IMR-90 (cell line): ENCODE results near the gene NADSYN1. TPM values are rescaled to one million over a fixed set of nuclear protein-coding genes. Genes with fewer than 3 reads are reported as not detected.
"Not testable (repeated sequence)": the region's sequence is repeated elsewhere in the genome, so short reads cannot be mapped to it uniquely, and the experiment has no call there.

ENCODE experiments used
- ATAC-seq: fragments of 200-7000 bp; cut with Tn5 transposase; 2 replicates; pipeline ENCODE4 v1.9.1; 2020; ENCODE audit warnings: low read depth, mild to moderate bottlenecking, moderate library complexity
- BruUV-seq: library from RNA; stranded (reverse); fragments of 400-500 nt; replicated peaks from 2 replicates; lab custom pipeline; 2021; lab: Mats Ljungman, UMichigan
- CTCF ChIA-PET: fragments of 300-600 bp; formaldehyde crosslinking; extraction: SDS; loops from one replicate; lab custom pipeline; 2021; ENCODE audit warnings: antibody characterized with exemption; lab: Yijun Ruan, JAX
- POLR2A ChIA-PET: fragments of 300-600 bp; sonication (Branson Sonifier 250); formaldehyde crosslinking; loops from one replicate; lab custom pipeline; 2022; ENCODE audit warnings: antibody characterized with exemption; ENCODE audit not compliant: unreplicated experiment; lab: Charles Lee
- DNase-seq: peaks from one replicate; pipeline ENCODE4 v3.0.0; 2013
- H2AFZ ChIP-seq: replicated peaks from 2 replicates; pipeline ENCODE3; 2013; ENCODE audit warnings: low read length, mild to moderate bottlenecking; ENCODE audit not compliant: poor library complexity
- H2AK5ac ChIP-seq: 2 replicates; pipeline ENCODE4 v1.6.1; 2013; ENCODE audit warnings: low read depth, low read length, inconsistent platforms
- H2AK9ac ChIP-seq: replicated peaks from 2 replicates; pipeline ENCODE3; 2013; ENCODE audit warnings: mild to moderate bottlenecking, low read depth, low read length, moderate library complexity; ENCODE audit not compliant: poor library complexity
- H2BK120ac ChIP-seq: 2 replicates; pipeline ENCODE4 v1.6.1; 2013; ENCODE audit warnings: low read depth, low read length, inconsistent platforms
- H2BK15ac ChIP-seq: 3 replicates; pipeline ENCODE4 v1.6.1; 2013; ENCODE audit warnings: low read depth, low read length, inconsistent platforms
- H2BK20ac ChIP-seq: 2 replicates; pipeline ENCODE4 v1.6.1; 2013; ENCODE audit warnings: low read depth, mild to moderate bottlenecking, inconsistent platforms, low read length, moderate library complexity
- H2BK5ac ChIP-seq: 2 replicates; pipeline ENCODE4 v1.6.1; 2013; ENCODE audit warnings: mild to moderate bottlenecking, low read depth, low read length, inconsistent platforms; ENCODE audit not compliant: poor library complexity, severe bottlenecking
- H3K14ac ChIP-seq: replicated peaks from 2 replicates; pipeline ENCODE4 v1.6.1; 2013; ENCODE audit warnings: low read depth, low read length, inconsistent platforms
- H3K18ac ChIP-seq: 2 replicates; pipeline ENCODE4 v1.6.1; 2013; ENCODE audit warnings: low read depth, low read length, control low read depth
- H3K23ac ChIP-seq: 2 replicates; pipeline ENCODE4 v1.6.1; 2013; ENCODE audit warnings: low read depth, low read length, inconsistent platforms
- H3K27ac ChIP-seq: 2 replicates; pipeline ENCODE4 v1.5.1; 2013; ENCODE audit warnings: mild to moderate bottlenecking, control low read depth, low read length; ENCODE audit not compliant: insufficient read depth
- H3K27me3 ChIP-seq: 2 replicates; pipeline ENCODE4 v1.6.1; 2013; ENCODE audit warnings: low read length; ENCODE audit not compliant: control insufficient read depth, insufficient read depth
- H3K36me3 ChIP-seq: 2 replicates; pipeline ENCODE4 v1.6.1; 2013; ENCODE audit warnings: low read length, mixed read lengths; ENCODE audit not compliant: control insufficient read depth, insufficient read depth
- H3K4ac ChIP-seq: 2 replicates; pipeline ENCODE4 v1.6.1; 2013; ENCODE audit warnings: low read depth, low read length, inconsistent platforms
- H3K4me1 ChIP-seq: 2 replicates; pipeline ENCODE4 v1.6.1; 2013; ENCODE audit warnings: low read length, mixed read lengths; ENCODE audit not compliant: control insufficient read depth, insufficient read depth
- H3K4me2 ChIP-seq: 2 replicates; pipeline ENCODE4 v1.6.1; 2013; ENCODE audit warnings: low read depth, mild to moderate bottlenecking, control low read depth, low read length, moderate library complexity
- H3K4me3 ChIP-seq: 2 replicates; pipeline ENCODE4 v1.5.1; 2013; ENCODE audit warnings: low read depth, mild to moderate bottlenecking, control low read depth, low read length, moderate library complexity; ENCODE audit not compliant: insufficient read depth
- H3K56ac ChIP-seq: 2 replicates; pipeline ENCODE4 v1.6.1; 2013; ENCODE audit warnings: low read length, inconsistent platforms; ENCODE audit not compliant: insufficient read depth; ENCODE audit errors: extremely low read depth
- H3K79me1 ChIP-seq, 2 experiments: 2 replicates each; pipeline ENCODE4 v1.6.1; 2013; ENCODE audit warnings: low read length in 2 of 2, inconsistent platforms in 1 of 2, low read depth in 1 of 2
- H3K9ac ChIP-seq: 2 replicates; pipeline ENCODE4 v1.6.1; 2013; ENCODE audit warnings: low read depth, low read length, control low read depth
- H3K9me1 ChIP-seq: 2 replicates; pipeline ENCODE4 v1.6.1; 2013; ENCODE audit warnings: low read length, inconsistent platforms; ENCODE audit not compliant: insufficient read depth
- H3K9me3 ChIP-seq: 2 replicates; pipeline ENCODE4 v1.6.1; 2013; ENCODE audit warnings: low read length; ENCODE audit not compliant: control insufficient read depth, insufficient read depth
- H4K20me1 ChIP-seq: 2 replicates; pipeline ENCODE4 v1.6.1; 2013; ENCODE audit warnings: low read length, inconsistent platforms; ENCODE audit not compliant: insufficient read depth
- H4K5ac ChIP-seq: 2 replicates; pipeline ENCODE4 v1.6.1; 2013; ENCODE audit warnings: mild to moderate bottlenecking, low read depth, low read length, control low read depth
- H4K8ac ChIP-seq, 2 experiments: 2 replicates each; pipeline ENCODE4 v1.6.1; 2013; ENCODE audit warnings: low read depth in 2 of 2, low read length in 2 of 2, control low read depth in 1 of 2, inconsistent platforms in 1 of 2
- H4K91ac ChIP-seq: 2 replicates; pipeline ENCODE4 v1.6.1; 2013; ENCODE audit warnings: low read depth, low read length, inconsistent platforms; ENCODE audit not compliant: insufficient read depth
- WGBS, 2 experiments: methylation state at CpG; one replicate each; pipeline versions ENCODE4 v1.1.5 to v1.1.7; 2013; ENCODE audit warnings: missing lambda C conversion rate in 2 of 2; ENCODE audit not compliant: insufficient read length in 1 of 2; ENCODE audit errors: extremely low coverage in 2 of 2; 5-methylcytosine and 5-hydroxymethylcytosine counted together
- dilution Hi-C: fragments of 300-500 bp; cut with HindIII; formaldehyde crosslinking; loops from one replicate; pipeline ENCODE4 v1.14.3; 2018; ENCODE audit warnings: low sequenced_read_pairs; ENCODE audit not compliant: unreplicated experiment
- in situ Hi-C: fragments of 300-500 bp; cut with MboI; formaldehyde crosslinking; loops from 3 replicates; pipeline ENCODE4 v1.14.3; 2019; ENCODE audit warnings: low sequenced_read_pairs, inconsistent platforms, mixed read lengths
- intact Hi-C: fragments of 100-400 bp; cut with micrococcal nuclease; formaldehyde crosslinking; loops from 2 replicates; pipeline ENCODE4 v1.10.0; 2022
- polyA plus RNA-seq, 3 experiments: library from polyadenylated mRNA; depleted of rRNA; stranded (reverse); fragments of >200 nt; gene quantifications; 2 replicates each; pipeline ENCODE4 v1.2.3, GENCODE V29; 2012; ENCODE audit warnings: low replicate concordance in 1 of 3
- total RNA-seq: library from RNA; depleted of rRNA; stranded (reverse); fragments of >200 nt; gene quantifications from 2 replicates; pipeline ENCODE4 v1.2.3, GENCODE V29; 2012

Gene NADSYN1
- total and polyA plus RNA-seq, 2 of the 4 experiments (the other 2 are of a cell fraction) = 69.5 to 70.4 TPM

GRCh38 chr11:71526796-71527575, 74.0 kb downstream of the NADSYN1 start, which contains the start of gene KRTAP5-7:
Gene KRTAP5-7, plus strand, starts transcription at chr11:71527267. Its CDS starts 34 bp downstream, at chr11:71527301.
- H3K27ac ChIP-seq, H3K9me1 ChIP-seq, H3K4me3 ChIP-seq, H2BK120ac ChIP-seq, BruUV-seq, DNase-seq, H3K9ac ChIP-seq, H3K79me1 ChIP-seq, CTCF ChIA-PET, H2BK5ac ChIP-seq, H3K27me3 ChIP-seq, dilution Hi-C loops, H4K8ac ChIP-seq, H4K91ac ChIP-seq, ATAC-seq, H2BK15ac ChIP-seq, H3K23ac ChIP-seq, H3K4me2 ChIP-seq, H4K20me1 ChIP-seq, H3K4me1 ChIP-seq, H3K9me3 ChIP-seq, H2AK5ac ChIP-seq, H2BK20ac ChIP-seq, H3K36me3 ChIP-seq, H4K5ac ChIP-seq, H2AK9ac ChIP-seq, H2AFZ ChIP-seq, H3K14ac ChIP-seq, POLR2A ChIA-PET, in situ Hi-C loops, H3K56ac ChIP-seq, H3K4ac ChIP-seq, H3K18ac ChIP-seq: not testable (repeated sequence)
- intact Hi-C loops = loop anchor here (1.0 kb wide), 1 partner anchor 36 kb away; no protein-coding TSS in a partner anchor
- 0% methylated on average over 1 of the region's 10 CpGs; no CpG with 5 or more reads in 1 of the 2 experiments for WGBS, 2 experiments
